NCI-H1092 (cell line): ENCODE data around the gene LYZ.
"Not testable (repeated sequence)": the region's sequence is repeated elsewhere in the genome, so short reads cannot be mapped to it uniquely, and the experiment has no call there.

Experiments
- DNase-seq: peaks from one replicate; lab custom pipeline; 2025; lab: John Stamatoyannopoulos, UW

Gene LYZ

GRCh38 chr12:69348162-69348938 lies at the start of gene LYZ:
Gene LYZ (plus strand): TSS chr12:69348381. CDS start chr12:69348409, 28 bp downstream.
- DNase-seq: no peak

GRCh38 chr12:69298947-69299346 lies 49.2 kb upstream of the LYZ start:
- DNase-seq: no peak

- no peak for DNase-seq
These were observed 43.9 kb upstream of the LYZ start for GRCh38 chr12:69304284-69304683.

- DNase-seq: no peak
These were observed 38.7 kb upstream of the LYZ start for GRCh38 chr12:69309461-69309860.

- no peak for DNase-seq
These were observed 35.0 kb upstream of the LYZ start for GRCh38 chr12:69313209-69313608.

- DNase-seq: not testable (repeated sequence)
These were observed 31.4 kb upstream of the LYZ start for GRCh38 chr12:69316784-69317183.

GRCh38 chr12:69317233-69317632 lies 30.9 kb upstream of the LYZ start:
- not testable (repeated sequence) for DNase-seq

- no peak for DNase-seq
These were observed 30.0 kb upstream of the LYZ start for GRCh38 chr12:69318225-69318624.

GRCh38 chr12:69321351-69321750 lies 26.8 kb upstream of the LYZ start:
- DNase-seq: no peak

- no peak for DNase-seq
These were observed 23.2 kb upstream of the LYZ start for GRCh38 chr12:69324797-69325466.

- DNase-seq: no peak
These were observed 19.8 kb upstream of the LYZ start for GRCh38 chr12:69328426-69328825.

GRCh38 chr12:69329669-69330428 lies 18.3 kb upstream of the LYZ start:
- no peak for DNase-seq

GRCh38 chr12:69330475-69331473 lies 17.4 kb upstream of the LYZ start:
- DNase-seq: no peak

- DNase-seq: no peak
These were observed 16.7 kb upstream of the LYZ start for GRCh38 chr12:69331519-69331908.

- DNase-seq: no peak
These were observed 16.1 kb upstream of the LYZ start for GRCh38 chr12:69331909-69332684.

- no peak for DNase-seq
These were observed 15.3 kb upstream of the LYZ start for GRCh38 chr12:69332815-69333358.

GRCh38 chr12:69334158-69334557 lies 14.0 kb upstream of the LYZ start:
- DNase-seq: no peak

- no peak for DNase-seq
These were observed 10.7 kb upstream of the LYZ start for GRCh38 chr12:69337311-69338090.

GRCh38 chr12:69338120-69338859 lies 9.9 kb upstream of the LYZ start:
- DNase-seq: no peak
